ENCODE data around the gene HCN4.

HCN4 gene

DNA sequence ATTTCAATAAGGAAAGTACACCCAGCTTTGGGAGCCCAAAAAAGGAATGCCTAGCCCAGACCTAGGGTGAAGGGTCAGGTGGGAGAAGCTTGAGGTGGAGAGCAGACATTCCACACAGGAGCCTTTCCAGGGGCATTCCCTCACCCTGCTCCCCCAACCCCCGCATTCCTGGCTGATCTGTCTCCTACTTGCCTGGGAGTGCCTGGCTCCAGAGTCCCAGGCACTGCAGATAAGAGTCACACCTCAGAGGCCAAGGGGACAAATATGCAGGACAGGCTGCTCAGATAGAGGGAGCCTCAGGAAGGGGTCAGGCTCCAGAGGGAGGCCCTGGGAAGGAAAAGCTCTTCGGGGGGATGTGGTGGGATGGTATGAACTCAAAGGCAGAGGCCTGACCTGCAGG, 20.8 kb upstream of the HCN4 start:
- H3K4me3 ChIP-seq (ENCODE audit: low read depth, low read length), result no peak overlapping the region
- no peak for DNase-seq (ENCODE audit: low read depth)
- TF ChIP-seq, protein P1, sequence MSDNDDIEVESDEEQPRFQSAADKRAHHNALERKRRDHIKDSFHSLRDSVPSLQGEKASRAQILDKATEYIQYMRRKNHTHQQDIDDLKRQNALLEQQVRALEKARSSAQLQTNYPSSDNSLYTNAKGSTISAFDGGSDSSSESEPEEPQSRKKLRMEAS (IDR thresholded peaks at IDR 0.05; ENCODE audit: low read depth, low read length), result no peak
- TF ChIP-seq POLR2A (IDR thresholded peaks at IDR 0.05; ENCODE audit: extremely low read depth, insufficient read length) (no peak), MYC (IDR thresholded peaks at IDR 0.05; ENCODE audit: low read depth, low read length) (no peak), CTCF (IDR thresholded peaks at IDR 0.05; ENCODE audit: low read depth, low read length) (no peak)

DNA sequence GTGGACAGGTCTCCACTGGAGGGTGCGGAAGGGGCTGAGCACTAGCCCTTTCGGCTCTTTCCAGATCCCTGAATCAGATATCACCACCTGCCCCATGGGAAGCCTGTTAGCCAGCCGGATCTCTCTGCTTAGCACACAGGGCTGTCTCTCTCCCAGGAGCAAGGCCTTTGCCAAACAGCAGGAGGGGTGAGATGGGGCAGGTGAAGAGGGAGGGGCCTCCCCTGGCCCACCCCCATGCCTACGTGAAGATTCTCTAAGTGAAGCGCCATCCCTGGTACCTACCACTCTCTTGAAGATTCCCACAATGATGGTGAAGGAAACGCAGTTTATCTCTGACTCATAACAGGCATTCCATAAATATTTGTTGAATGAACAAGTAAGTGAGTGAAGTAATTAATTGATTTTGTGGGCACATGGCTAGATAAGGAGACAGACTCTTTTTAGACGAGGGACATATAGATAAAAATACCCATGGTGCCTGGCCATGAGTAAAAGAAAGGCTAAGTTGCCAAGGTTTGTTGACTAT, 19.6 kb upstream of the HCN4 start:
- TF ChIP-seq CTCF (IDR thresholded peaks at IDR 0.05; ENCODE audit: low read depth, low read length) (no peak), POLR2A (IDR thresholded peaks at IDR 0.05; ENCODE audit: extremely low read depth, insufficient read length) (no peak), MYC (IDR thresholded peaks at IDR 0.05; ENCODE audit: low read depth, low read length) (no peak)
- TF ChIP-seq, protein P1 (IDR thresholded peaks at IDR 0.05; ENCODE audit: low read depth, low read length), result no peak
- DNase-seq (ENCODE audit: low read depth), result no peak

DNA sequence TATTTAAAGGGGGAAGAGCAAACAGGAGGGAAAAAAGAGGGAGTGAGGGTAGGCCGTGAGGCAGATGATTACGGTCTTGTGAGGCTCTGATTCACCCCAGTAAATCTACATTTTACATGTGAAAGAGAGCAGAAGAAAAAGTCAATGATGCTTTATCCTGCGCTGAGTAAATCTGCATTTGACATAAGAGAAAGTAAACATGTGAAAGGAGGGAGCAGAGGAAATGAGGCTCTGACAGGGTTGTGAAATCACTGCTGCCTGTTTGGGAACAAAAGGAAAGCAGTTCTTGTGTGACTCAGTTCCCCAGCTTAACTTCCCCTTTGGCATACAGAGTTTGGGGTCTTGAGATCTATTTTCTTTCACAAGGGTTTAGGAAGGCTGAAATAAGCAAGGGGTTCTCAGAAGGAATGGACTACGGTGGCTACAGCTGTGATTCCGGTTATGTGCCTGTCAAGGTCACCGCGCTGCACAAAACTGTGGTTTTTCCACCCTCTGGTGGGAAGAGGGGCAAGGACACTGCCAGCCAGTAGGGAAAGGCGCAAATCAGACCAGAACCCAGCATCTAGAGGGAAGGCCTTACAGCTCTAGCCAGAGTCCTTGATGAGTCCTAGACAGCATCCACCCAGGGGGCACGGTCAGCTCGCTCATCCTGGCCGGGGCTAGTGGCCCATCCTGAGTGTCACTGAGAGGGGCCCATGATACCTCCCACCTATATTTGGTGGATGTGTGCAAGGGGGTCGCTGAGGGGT, 18.9 kb upstream of the HCN4 start:
- no peak overlapping the region for H3K4me3 ChIP-seq (ENCODE audit: low read depth, low read length)
- TF ChIP-seq POLR2A (IDR thresholded peaks at IDR 0.05; ENCODE audit: extremely low read depth, insufficient read length) (no peak), CTCF (IDR thresholded peaks at IDR 0.05; ENCODE audit: low read depth, low read length) (no peak), MYC (IDR thresholded peaks at IDR 0.05; ENCODE audit: low read depth, low read length) (no peak)
- TF ChIP-seq, protein P1 (IDR thresholded peaks at IDR 0.05; ENCODE audit: low read depth, low read length), result no peak
- DNase-seq (ENCODE audit: low read depth), result no peak

More for the DNA sequence above, 19.6 kb upstream of the HCN4 start:
- H3K4me3 ChIP-seq (ENCODE audit: low read depth, low read length), result no peak overlapping the region

GRCh38 chr15:73386886-73387506, 18.2 kb upstream of the HCN4 start:
- TF ChIP-seq, protein P1 (IDR thresholded peaks at IDR 0.05; ENCODE audit: low read depth, low read length), result no peak
- TF ChIP-seq MYC (IDR thresholded peaks at IDR 0.05; ENCODE audit: low read depth, low read length) (no peak), CTCF (IDR thresholded peaks at IDR 0.05; ENCODE audit: low read depth, low read length) (no peak)
- DNase-seq (ENCODE audit: low read depth), result no peak
- no peak overlapping the region for H3K4me3 ChIP-seq (ENCODE audit: low read depth, low read length)

DNA sequence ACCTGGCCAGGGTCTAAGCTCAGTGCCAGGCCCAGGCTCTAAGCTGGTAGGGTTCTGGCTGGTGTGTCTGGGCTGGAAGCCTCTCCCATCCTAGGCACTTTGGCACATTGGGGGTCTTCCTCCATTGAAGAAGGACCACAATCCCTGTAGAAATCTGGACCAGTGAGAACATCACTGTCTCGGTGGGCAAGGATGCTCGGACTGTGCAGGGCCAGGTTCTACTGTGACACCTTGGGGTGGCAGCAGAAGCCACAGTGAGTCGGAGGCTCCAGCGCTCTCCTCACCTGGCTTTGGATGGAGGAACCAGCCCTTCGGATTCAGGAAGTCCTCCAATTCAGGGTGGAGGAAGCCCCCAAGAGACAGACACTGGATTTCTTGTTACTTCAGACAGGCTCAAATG, 17.5 kb upstream of the HCN4 start:
- H3K4me3 ChIP-seq (ENCODE audit: low read depth, low read length), result no peak overlapping the region
- no peak for DNase-seq (ENCODE audit: low read depth)
- no peak for TF ChIP-seq POLR2A (IDR thresholded peaks at IDR 0.05; ENCODE audit: extremely low read depth, insufficient read length)
- TF ChIP-seq CTCF (IDR thresholded peaks at IDR 0.05; ENCODE audit: low read depth, low read length), result no peak
- no peak for TF ChIP-seq MYC (IDR thresholded peaks at IDR 0.05; ENCODE audit: low read depth, low read length)
- TF ChIP-seq, protein P1 (IDR thresholded peaks at IDR 0.05; ENCODE audit: low read depth, low read length), result no peak
